ENCODE results near the gene CASKIN2.
"Not testable (repeated sequence)": the region's sequence is repeated elsewhere in the genome, so short reads cannot be mapped to it uniquely, and the experiment has no call there.

CASKIN2 gene

GRCh38 chr17:75544250-75544649, 28.9 kb upstream of the CASKIN2 start:
- no peak for DNase-seq

DNA sequence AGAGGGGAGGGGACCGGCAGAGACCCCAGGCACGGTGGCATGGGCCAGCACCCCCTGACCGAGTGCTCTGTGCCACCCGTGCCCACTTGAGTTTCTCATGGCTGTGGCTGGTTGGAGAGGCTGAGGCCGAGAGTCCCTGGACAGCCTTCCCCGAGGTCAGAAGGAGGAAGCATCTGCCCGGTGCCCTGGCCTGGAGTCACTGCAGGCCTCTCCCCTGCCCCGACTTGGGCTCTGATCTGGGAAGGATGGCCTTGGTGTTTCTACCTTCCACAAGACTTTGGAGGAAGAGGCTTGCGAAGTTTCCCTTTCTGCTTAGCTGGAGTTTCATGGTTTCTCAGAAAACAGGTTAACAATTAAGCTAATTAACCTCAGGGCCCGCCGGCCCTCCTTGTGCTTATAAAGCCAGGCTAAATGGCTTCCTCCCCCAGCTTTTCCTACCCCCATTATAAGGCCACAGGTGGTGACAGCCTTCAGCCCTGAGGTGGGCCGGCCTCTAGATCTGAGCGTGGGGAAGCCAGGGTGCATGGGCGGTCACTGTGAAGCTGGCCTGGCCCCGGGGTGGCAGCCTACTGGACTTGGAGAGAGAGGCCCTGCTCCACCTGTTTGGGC, 27.5 kb upstream of the CASKIN2 start:
- DNase-seq: no peak

- DNase-seq: no peak
Observed at GRCh38 chr17:75542229-75542628, 26.9 kb upstream of the CASKIN2 start.

- no peak for DNase-seq
Observed at GRCh38 chr17:75540923-75541503, 25.7 kb upstream of the CASKIN2 start.

DNA sequence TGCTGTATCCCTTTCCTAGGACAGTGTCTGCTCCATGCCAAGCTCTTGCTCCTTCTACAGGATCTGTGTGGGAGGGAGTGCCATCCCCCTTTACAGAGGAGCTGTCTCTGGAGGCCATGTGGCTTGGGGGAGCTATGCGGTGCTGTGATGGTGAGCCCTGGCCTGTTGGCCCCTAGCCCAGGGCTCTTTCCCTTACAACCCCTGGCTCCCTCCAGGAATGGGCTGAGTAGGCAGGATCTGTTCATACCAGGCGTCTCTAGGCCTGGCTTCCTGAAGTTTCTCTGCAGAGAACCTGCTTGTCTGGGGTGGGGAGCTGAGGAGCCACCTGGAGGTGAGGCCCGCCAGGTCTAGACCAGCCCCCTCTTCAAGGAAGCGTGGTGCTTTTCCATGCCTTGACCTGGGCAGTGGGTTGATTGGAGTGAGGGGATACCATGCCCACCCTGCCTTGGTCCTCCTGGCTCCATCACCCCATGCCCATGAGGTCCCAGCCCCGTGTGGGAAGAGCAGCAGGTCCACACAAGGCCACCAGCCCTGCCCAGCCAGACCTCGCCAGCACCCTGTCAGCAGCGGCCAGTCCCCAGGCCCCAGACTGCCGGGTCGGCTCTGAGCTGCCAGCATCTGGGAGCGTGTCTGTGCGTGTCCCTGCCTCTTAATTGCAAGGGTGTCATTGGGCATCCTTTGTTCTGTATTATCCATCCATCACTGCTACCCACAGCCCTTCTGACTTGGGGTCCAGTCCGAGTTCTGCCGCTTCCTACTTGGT, 24.8 kb upstream of the CASKIN2 start:
- DNase-seq: no peak

GRCh38 chr17:75536366-75536765, 21.0 kb upstream of the CASKIN2 start:
- DNase-seq: no peak

DNA sequence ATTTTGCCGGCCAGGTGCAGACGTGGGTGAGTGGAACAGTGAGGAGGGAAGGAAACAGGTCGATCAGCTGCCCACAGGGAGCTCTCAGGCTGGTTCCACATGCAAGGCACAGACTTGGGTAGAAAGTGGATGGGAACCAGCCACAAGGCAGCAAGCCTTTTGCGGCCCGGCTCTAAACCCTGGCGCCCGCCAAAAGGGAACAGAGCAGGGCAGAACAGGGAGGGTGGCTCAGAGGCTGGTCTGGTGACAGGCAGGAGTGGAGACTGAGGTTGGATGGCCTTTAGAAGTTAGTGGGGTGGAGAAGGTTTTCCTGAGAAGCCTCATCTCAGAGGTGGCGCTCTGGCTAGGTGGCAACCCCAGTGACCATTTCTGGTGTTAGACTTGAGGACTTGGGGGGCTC, 20.5 kb upstream of the CASKIN2 start:
- no peak for DNase-seq

GRCh38 chr17:75535119-75535537, 19.8 kb upstream of the CASKIN2 start:
- peak; percentile 75 for DNase-seq

DNA sequence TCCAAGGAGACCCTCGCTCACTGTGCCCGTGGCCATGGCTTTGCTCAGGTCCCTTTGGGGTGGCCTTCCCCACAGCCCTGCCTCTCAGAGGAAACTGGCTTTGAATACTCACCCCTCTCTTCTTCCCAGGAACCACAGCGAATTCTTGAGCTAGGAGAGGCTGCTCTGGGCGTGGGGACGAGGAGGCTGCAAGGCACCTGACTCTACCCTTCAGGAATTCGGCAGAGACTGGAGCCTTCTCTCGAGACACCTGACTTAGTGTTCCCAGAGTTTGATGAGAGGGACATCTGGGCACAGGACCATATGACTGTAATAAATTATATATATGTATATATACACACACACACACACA, 16.4 kb upstream of the CASKIN2 start:
- no peak for DNase-seq

DNA sequence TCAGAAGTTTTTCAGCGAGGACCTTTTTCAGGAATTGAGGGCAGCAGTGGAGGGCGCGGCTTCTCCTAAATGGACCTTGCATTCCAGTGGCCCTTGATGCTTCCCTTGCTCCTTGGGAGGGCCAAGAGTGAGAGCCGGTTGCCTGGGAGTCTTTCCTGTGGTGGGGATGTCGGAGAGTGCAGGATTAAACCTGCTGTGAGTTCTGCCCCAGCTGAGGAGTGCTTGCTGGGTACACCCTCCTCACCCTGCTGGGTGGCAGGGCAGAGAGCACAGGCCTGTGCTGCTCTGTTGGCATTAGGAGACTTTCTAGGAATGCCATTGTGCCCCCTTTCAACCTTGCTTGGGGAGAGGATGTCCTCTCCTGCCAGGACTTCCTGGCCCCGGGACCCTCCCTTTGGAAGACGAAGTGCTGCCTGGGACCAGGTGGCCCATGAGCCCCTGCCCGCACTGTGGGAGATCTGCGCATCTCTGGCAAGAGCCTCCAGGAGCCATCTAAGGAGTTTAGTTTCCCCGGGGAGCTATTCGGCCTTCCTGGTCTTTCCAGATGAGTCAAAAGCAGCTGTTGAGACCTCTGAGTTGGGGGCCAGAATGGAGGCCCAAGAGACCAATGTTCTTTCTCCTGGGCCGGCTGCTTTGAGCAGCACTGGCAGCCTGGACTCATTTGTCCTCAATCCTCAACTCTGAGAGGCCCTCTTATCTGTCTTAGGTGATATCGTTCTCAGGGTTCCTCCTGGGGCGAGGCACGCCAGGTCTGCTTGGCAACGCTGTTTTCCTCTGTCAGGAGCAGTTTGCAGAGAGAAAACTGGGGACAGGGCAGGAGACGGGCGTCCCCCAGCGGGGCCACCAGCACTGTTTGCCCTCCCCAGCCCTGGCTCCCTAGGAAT, 15.7 kb upstream of the CASKIN2 start:
- DNase-seq: no peak

DNA sequence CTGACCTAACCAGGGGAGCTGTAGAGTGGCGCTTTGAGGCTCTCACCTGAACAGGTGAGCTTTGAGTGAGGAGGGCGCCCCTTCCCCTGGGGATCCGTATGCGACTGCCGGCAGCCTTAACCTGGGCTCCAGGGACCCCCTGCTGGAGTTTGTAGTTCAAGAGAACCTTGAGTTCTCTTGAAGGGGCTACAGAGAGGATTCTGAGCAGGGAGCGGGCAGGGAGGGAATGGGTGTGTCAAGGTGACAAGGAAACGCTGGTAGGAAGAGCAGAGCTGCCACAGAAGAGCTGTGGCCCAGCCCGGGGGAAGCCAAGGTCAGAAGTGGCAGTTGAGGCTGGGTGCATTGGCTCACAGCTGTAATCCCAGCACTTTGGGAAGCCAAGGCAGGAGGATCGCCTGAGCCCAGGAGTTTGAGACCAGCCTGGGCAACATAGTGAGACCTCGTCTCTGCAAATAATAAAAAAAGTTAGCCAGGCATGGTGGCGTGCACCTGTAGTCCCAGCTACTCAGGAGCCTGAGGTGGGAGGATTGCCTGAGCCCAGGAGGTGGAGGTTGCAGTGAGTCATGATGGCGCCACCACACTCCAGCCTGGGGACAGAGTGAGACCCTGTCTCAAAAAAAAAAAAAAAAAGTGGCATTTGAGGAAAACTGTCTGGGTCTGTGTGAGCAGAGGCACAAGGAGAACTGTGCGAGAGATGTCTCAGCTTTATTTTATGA, 11.4 kb upstream of the CASKIN2 start:
- DNase-seq: no peak

DNA sequence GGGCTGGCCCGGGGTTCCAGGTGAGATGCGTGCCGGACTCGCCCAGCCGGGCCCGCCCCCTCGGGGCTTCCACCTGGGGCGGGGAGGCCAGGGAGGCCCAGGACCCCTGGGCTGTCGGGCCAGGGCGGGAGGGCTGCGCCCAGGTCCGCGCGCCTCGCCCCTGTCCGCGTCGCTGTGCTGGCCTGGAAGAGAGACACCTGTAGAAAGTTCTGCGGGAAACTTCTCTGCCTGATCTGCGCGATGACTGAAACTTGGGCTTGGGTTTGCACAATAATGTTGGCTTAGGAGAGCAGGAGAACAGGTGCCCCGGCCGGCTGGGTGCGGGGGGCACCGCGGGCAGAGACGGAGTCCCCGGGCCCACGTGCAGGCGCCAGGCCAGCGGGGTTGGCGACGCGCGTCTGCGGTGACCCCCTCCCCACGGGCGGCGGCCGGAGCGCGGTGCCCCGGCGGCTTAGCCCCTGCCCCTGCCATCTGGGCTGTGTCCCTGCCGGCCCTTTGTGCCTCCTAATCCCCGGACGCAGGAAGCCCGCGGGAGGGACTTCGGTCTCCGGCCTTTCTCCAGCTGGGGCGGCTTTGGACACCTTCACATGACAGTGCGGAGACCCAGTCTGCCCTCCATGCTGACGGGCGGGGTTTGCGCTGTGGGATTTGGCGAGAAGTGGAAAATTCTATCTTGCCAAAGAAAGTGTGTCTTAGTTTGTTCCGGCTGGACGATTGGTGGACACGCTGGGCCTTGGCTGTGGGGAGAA, 10.6 kb upstream of the CASKIN2 start:
- DNase-seq: no peak

DNA sequence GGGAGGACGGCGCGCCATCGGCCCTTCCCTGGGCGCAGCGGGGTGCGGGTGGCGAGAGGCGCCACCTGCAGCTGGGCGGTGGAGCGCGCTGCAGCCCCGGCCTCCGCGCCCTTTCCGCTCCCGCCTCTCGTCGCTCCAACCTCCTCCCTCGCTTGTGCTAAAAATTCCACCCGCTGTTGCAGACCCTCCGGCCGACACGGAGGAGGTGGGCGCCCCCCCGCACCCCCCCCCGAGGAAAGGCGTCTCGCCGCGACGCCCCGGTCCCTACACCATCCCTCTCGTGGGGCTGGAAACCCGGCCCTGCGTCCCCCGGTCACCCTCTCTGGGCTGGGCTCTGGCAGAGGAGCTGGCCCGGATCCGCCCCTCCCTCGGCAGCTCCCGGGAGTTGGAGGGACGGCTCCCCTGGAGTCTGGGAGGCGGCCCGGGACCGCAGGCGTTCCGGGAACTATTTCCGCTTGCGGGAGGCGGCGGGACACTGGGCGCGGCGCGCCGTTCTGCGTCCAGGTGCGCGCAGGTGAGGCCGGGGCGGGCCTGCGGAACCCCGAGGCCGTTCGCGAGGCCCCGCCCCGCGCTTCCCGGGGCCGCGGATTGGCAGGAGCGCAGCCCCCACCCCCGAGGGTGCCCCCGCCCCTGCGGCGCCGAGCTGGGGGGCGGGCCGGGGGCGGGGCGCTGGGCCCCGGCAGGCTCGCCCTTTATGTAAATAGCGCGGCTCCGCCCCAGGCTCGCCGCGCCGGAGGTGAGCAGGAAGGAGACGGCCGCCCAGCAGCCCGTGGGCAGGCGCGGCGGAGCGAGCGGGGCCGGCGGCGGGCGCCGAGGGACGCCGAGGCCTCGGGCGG, 9.9 kb upstream of the CASKIN2 start, which contains the start of gene LLGL2:
Gene LLGL2, plus strand, starts transcription at position 728 of the 836 bp plus-strand sequence. CDS start 17,730 bp downstream, outside the sequence.
- peak; percentile 83 for DNase-seq

DNA sequence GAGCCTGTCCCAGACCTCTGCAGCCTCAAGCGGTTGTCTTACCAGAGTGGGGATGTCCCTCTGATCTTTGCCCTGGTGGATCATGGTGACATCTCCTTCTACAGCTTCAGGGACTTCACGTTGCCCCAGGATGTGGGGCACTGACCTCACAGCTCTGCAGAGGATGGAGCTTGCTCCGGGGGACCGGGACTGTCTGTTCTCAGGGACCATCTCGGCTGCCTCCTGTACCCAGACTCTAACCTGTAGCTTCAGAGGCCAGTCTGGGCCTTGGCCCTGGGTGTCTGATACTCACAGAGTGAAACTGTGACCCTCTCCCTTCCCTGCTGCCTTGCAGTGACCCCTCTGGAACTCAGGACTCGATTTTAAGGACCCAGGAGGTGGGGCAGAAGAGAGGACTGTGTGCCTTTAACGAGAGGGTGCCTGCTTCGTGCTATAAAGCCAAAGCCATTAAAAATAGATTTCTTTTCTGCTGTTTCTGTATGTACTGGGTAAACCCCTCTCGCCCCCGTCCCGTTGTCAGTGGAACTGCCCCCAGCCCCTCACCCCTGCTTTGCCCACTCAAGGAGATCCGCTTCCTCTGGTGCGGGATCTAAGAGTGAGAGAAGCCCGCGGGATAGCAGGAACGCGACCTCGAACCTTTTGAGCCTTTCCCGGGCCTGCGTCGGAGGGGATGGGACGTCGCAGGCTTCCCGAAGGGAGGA, 9.1 kb upstream of the CASKIN2 start:
- DNase-seq: no peak

DNA sequence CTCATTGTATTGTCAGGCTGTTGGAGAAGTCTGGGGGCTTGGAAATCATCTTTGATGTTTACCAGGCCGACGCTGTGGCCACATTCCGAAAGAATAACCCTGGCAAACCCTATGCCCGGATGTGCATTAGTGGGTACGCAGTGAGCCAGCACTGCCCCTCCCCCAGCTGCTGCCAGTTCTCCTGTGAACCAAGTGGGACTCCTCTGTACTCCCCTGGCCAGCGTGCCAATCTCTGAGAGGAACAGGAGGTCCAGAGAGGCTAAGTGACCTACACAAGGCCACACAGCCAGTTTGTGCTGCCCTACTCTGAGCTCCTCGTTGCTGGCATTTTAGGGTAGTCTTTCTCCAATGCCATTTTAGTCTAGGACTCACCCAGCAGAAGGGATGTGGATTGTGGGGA, 8.3 kb upstream of the CASKIN2 start:
- DNase-seq: no peak

- DNase-seq: no peak
Observed at GRCh38 chr17:75521951-75522727, 6.8 kb upstream of the CASKIN2 start.

DNA sequence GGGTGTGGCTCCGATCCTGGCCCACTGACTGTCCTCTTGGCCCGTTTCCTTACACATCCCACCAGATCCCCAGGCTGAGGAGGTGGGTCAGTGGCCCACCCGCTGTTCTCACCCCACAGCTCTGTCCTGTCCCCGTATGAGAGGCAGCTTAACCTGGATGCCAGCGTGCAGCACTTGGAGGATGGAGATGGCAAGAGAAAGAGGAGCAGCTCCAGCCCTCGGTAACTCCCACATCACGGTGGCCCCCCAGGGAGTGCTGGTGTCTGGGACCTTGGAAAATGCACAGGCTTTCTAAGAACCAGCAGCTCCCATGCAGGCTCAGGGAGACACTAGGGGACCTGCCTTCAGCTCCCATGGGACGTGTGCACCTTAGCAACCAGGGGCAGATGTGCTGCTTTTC, 6.0 kb upstream of the CASKIN2 start:
- DNase-seq: no peak

DNA sequence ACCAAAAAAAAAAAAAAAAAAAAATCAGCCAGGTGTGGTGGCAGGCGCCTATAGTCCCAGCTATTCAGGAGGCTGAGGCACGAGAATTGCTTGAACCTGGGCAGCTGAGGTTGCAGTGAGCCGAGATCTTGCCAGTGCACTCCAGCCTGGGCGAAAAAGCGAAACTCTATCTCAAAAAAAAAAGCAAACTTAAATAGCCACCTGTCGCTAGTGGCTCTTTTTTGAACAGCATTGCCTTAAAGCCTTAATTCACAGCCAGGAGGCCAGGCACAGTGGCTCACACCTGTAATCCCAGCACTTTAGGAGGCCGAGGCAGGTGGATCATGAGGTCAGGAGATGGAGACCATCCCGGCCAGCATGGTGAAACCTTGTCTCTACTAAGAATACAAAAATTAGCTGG, 5.1 kb upstream of the CASKIN2 start:
- DNase-seq: not testable (repeated sequence)

- DNase-seq: no peak
Observed at GRCh38 chr17:75518983-75519537, 3.7 kb upstream of the CASKIN2 start.
